ENCODE measurements around the gene SVBP. TPM values are rescaled to one million over a fixed set of nuclear protein-coding genes. Genes with fewer than 3 reads are reported as not detected.

Gene SVBP
- total RNA-seq, 4 donors from 2014 or later = 6.8 to 21.8 (median 13.9) TPM

DNA sequence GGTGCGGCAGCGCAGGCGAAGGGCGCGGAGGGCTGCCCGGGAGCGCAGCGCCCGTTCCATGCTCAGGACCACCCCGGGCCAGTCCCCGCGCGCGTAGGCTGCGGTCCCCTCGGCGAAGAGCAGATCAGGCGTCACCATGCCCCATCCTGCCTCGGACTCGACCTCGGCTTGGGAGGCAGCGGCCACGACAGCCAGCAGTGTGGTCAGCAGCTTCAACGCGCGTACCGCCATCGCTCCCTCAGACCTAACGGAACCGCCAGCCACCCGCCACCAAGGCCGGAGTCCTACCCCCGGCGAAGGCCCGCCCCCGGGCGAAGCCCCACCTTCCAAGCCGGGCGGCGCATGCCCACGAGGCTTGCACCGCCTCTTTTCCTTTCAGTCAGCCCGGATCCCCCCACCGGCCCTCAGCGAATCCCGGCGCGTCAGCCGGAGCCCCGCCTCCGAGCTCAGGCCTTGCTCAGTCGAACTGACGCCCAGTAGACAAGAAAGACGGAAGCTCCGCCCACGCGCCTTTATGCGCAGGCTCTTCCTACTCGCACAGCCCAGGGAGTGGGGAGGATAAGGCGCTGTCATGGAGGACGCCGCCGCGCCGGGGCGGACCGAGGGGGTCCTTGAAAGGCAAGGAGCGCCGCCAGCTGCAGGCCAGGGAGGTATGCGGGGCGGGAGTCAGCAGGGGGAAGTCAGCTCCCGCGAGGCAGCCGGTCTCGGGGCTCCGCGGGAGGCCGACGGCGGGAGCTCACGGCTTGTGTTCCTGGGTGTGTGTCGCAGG, 50.3 kb downstream of the SVBP start, which contains the start of the genes C1orf50 and P3H1:
TSS of gene C1orf50 (plus strand) at position 509 of the 769 bp plus-strand sequence. CDS start at position 572, 63 bp downstream.
TSS of gene P3H1 (minus strand) at position 288 of the 769 bp plus-strand sequence. CDS start at position 231, 57 bp downstream.
- H3K4me1 ChIP-seq = peaks cover 59% of the 10 kb centered on the region
- peak; percentile 100 for DNase-seq (ENCODE audit: low spot score in 2 of 2)
- H3K27ac ChIP-seq = peak within 1 kb of the TSS; percentile 88
- H3K36me3 ChIP-seq = no peaks in the 10 kb centered on the region
- no peaks in the 10 kb centered on the region for H3K9me3 ChIP-seq
- peak within 1 kb of the TSS; percentile 89 for H3K4me3 ChIP-seq
- WGBS = 0% methylated on average over 13 of the region's 82 CpGs
- TF ChIP-seq EP300 (IDR thresholded peaks at IDR 0.05) (no peak), POLR2A (IDR thresholded peaks at IDR 0.05) (peak in 1 of 2 donors; percentile 82), POLR2AphosphoS5 (IDR thresholded peaks at IDR 0.05) (peak in 2 of 3 donors; percentile 48 to 74)
- TF ChIP-seq, protein P1, sequence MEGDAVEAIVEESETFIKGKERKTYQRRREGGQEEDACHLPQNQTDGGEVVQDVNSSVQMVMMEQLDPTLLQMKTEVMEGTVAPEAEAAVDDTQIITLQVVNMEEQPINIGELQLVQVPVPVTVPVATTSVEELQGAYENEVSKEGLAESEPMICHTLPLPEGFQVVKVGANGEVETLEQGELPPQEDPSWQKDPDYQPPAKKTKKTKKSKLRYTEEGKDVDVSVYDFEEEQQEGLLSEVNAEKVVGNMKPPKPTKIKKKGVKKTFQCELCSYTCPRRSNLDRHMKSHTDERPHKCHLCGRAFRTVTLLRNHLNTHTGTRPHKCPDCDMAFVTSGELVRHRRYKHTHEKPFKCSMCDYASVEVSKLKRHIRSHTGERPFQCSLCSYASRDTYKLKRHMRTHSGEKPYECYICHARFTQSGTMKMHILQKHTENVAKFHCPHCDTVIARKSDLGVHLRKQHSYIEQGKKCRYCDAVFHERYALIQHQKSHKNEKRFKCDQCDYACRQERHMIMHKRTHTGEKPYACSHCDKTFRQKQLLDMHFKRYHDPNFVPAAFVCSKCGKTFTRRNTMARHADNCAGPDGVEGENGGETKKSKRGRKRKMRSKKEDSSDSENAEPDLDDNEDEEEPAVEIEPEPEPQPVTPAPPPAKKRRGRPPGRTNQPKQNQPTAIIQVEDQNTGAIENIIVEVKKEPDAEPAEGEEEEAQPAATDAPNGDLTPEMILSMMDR (IDR thresholded peaks at IDR 0.05) = no peak
- no peaks in the 10 kb centered on the region for H3K27me3 ChIP-seq

DNA sequence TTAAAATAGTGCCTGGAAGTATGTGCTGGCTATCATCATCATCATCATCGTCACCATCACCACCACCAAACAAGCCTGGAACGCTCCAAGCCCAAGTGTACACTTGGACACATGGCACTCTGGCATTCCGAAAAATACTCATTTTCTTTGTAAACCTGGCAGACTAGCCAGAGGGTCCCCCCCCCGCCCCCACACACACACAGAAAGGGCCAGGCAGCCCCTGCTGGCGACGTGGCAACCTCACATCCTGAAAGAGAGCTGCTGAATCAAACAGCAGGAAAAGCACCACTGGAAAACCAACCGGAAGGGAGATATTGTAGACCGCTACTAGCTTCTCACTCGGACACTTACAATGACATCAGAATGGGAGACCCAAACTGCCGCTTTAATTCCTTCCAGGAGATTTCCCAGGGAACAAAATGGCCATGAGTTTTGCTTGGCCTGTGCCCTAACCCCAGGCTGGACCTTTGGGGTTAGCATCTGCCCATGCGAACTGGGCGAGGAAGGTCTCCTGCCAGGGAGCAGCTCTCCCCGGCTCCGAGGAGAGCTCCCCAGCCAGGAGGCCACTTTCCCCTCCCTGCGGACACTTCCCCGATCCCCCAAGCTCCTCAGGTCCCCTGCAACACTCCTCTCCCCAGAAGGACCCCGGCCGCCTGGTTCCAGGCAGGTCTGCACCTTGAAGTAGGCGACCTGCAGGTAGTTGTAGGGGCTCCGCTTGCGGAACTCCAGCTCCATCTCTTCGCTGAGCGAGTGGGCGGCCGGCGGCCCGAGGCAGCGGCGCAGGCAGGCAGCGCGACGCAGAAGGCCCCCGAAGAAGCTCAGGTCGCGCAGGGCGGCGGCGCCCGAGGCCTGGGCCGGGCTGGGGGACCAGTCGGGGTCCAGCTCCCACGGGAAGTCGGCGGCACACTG, 51.1 kb downstream of the SVBP start:
- 2% methylated on average over 9 of the region's 44 CpGs for WGBS
- no peak for TF ChIP-seq POLR2A (IDR thresholded peaks at IDR 0.05)
- TF ChIP-seq, protein P1 (IDR thresholded peaks at IDR 0.05) = peak; percentile 41 to 43
- H3K36me3 ChIP-seq = no peaks in the 10 kb centered on the region
- peak in 1 of 2 donors; percentile 69 for DNase-seq (ENCODE audit: low spot score in 2 of 2)
- H3K27me3 ChIP-seq = no peaks in the 10 kb centered on the region
- no peaks in the 10 kb centered on the region for H3K9me3 ChIP-seq
- H3K27ac ChIP-seq = peak overlapping the region; percentile 88
- H3K4me1 ChIP-seq = peaks cover 56% of the 10 kb centered on the region
- H3K4me3 ChIP-seq = peak overlapping the region; percentile 89

DNA sequence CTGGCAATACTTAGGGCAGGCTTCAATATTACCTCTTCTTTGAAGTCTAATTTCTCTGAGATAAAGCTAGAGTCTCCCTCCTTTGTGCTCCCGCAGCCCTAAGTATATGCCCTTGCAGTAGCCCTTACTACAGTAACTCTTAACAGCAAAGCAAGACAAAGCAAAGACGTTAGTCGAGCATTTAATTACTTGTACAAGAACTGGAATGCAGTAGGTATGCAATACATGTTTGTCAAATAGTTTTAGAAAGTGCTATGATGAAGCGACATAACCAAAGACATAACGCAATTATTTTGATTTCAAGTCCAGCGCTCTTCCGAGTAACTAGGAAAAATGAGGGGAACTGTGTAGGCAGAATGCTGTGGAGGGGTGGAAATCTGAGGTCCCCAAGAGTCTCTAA, 51.9 kb downstream of the SVBP start:
- Histone ChIP-seq H3K4me1 (peaks cover 56% of the 10 kb centered on the region), H3K9me3 (no peaks in the 10 kb centered on the region), H3K4me3 (peak overlapping the region; percentile 89), H3K27ac (no peak overlapping the region), H3K36me3 (peaks cover 2% of the 10 kb centered on the region), H3K27me3 (no peaks in the 10 kb centered on the region)
- peak in 1 of 2 donors; percentile 8 for DNase-seq (ENCODE audit: low spot score in 2 of 2)
- WGBS = 14% methylated on average over 7 of the region's 7 CpGs
- TF ChIP-seq, protein P1 (IDR thresholded peaks at IDR 0.05) = no peak
- TF ChIP-seq POLR2AphosphoS5 (IDR thresholded peaks at IDR 0.05) (no peak), POLR2A (IDR thresholded peaks at IDR 0.05) (no peak), EP300 (IDR thresholded peaks at IDR 0.05) (no peak)

DNA sequence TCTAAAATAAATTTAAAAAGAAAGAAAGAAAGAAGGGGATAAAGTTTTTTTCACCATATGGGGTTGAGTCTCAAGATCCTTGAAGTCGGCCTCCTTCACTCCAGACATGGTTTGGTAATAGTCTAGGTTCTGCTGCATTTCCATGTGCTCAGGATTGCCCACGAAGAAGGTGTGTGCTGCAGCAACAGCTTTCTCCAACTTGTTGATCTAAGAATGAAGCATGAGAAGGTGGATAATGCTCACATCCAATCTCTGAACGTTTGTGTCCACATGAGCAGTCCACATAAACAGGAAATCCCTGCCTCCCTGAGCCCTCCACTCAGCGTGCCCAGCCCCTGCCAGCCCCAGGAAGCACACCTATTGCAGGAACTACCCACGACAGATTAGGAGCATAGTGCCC, 54.9 kb downstream of the SVBP start:
- H3K27me3 ChIP-seq = no peaks in the 10 kb centered on the region
- no peaks in the 10 kb centered on the region for H3K9me3 ChIP-seq
- WGBS = 64% methylated on average over 5 of the region's 5 CpGs
- no peak overlapping the region for H3K4me3 ChIP-seq
- no peak overlapping the region for H3K27ac ChIP-seq
- H3K4me1 ChIP-seq = peaks cover 29% of the 10 kb centered on the region
- TF ChIP-seq, protein P1 (IDR thresholded peaks at IDR 0.05) = no peak
- peaks cover 23% of the 10 kb centered on the region for H3K36me3 ChIP-seq
- peak in 1 of 2 donors; percentile 30 for DNase-seq (ENCODE audit: low spot score in 2 of 2)

DNA sequence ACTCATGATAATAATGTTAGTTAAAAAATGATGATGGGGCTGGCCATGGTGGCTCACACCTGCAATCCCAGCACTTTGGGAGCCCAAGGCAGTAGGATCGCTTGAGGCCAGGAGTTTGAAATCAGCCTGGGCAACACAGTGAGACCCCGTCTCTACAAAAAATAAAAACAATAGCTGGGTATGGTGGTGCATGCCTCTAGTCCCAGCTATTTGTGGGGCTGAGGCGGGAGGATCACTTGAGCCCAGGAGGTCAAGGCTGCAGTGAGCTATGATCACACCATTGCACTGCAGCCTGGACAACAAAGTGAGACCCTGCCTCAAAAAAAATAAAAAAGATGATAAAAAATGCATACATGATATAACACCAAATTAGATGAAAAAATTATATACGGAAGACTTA, 55.6 kb downstream of the SVBP start:
- H3K4me3 ChIP-seq = no peak overlapping the region
- TF ChIP-seq POLR2AphosphoS5 (IDR thresholded peaks at IDR 0.05) (no peak), EP300 (IDR thresholded peaks at IDR 0.05) (no peak), POLR2A (IDR thresholded peaks at IDR 0.05) (no peak)
- TF ChIP-seq, protein P1 (IDR thresholded peaks at IDR 0.05) = no peak
- H3K27ac ChIP-seq = no peak overlapping the region
- 92% methylated on average over 4 of the region's 4 CpGs for WGBS
- peak in 1 of 2 donors; percentile 10 for DNase-seq (ENCODE audit: low spot score in 2 of 2)
- no peaks in the 10 kb centered on the region for H3K9me3 ChIP-seq
- H3K36me3 ChIP-seq = peaks cover 26% of the 10 kb centered on the region
- H3K27me3 ChIP-seq = no peaks in the 10 kb centered on the region
- H3K4me1 ChIP-seq = peaks cover 29% of the 10 kb centered on the region
